ENCODE measurements around the gene ELAVL2. TPM values are rescaled to one million over a fixed set of nuclear protein-coding genes. Genes with fewer than 3 reads are reported as not detected.

The ELAVL2 gene
- total RNA-seq, 1 donor from 2014 or later: 0.37 TPM

GRCh38 chr9:23733495-23734078 lies 92.5 kb downstream of the ELAVL2 start:
- Mint-ChIP-seq H3K36me3 (ENCODE audit: low read depth) (no peaks in the 10 kb centered on the region), H3K4me1 (ENCODE audit: low read depth) (no peaks in the 10 kb centered on the region), H3K27ac (ENCODE audit: unreplicated experiment) (no peak overlapping the region), H3K27me3 (ENCODE audit: low read depth) (no peaks in the 10 kb centered on the region), H3K9me3 (ENCODE audit: low read depth) (peaks cover 4% of the 10 kb centered on the region), H3K4me3 (ENCODE audit: unreplicated experiment) (no peak overlapping the region)
- no peak for TF ChIP-seq CTCF (IDR thresholded peaks at IDR 0.05)
- no peak for DNase-seq (ENCODE audit: low spot score)

- H3K27me3 Mint-ChIP-seq (ENCODE audit: low read depth): no peaks in the 10 kb centered on the region
- no peaks in the 10 kb centered on the region for H3K4me1 Mint-ChIP-seq (ENCODE audit: low read depth)
- H3K27ac Mint-ChIP-seq (ENCODE audit: unreplicated experiment): no peak overlapping the region
- H3K4me3 Mint-ChIP-seq (ENCODE audit: unreplicated experiment): no peak overlapping the region
- no peak for TF ChIP-seq CTCF (IDR thresholded peaks at IDR 0.05)
- H3K9me3 Mint-ChIP-seq (ENCODE audit: low read depth): peaks cover 4% of the 10 kb centered on the region
- no peaks in the 10 kb centered on the region for H3K36me3 Mint-ChIP-seq (ENCODE audit: low read depth)
- DNase-seq (ENCODE audit: low spot score): no peak
Observed at GRCh38 chr9:23731353-23731752, 94.7 kb downstream of the ELAVL2 start.

GRCh38 chr9:23730364-23730763 lies 95.7 kb downstream of the ELAVL2 start:
- no peaks in the 10 kb centered on the region for H3K4me1 Mint-ChIP-seq (ENCODE audit: low read depth)
- no peak for DNase-seq (ENCODE audit: low spot score)
- no peaks in the 10 kb centered on the region for H3K27me3 Mint-ChIP-seq (ENCODE audit: low read depth)
- no peak for TF ChIP-seq CTCF (IDR thresholded peaks at IDR 0.05)
- no peaks in the 10 kb centered on the region for H3K36me3 Mint-ChIP-seq (ENCODE audit: low read depth)
- H3K27ac Mint-ChIP-seq (ENCODE audit: unreplicated experiment): no peak overlapping the region
- H3K9me3 Mint-ChIP-seq (ENCODE audit: low read depth): peaks cover 4% of the 10 kb centered on the region
- no peak overlapping the region for H3K4me3 Mint-ChIP-seq (ENCODE audit: unreplicated experiment)

- DNase-seq (ENCODE audit: low spot score): no peak
- no peaks in the 10 kb centered on the region for H3K4me1 Mint-ChIP-seq (ENCODE audit: low read depth)
- no peak for TF ChIP-seq CTCF (IDR thresholded peaks at IDR 0.05)
- H3K36me3 Mint-ChIP-seq (ENCODE audit: low read depth): no peaks in the 10 kb centered on the region
- H3K27ac Mint-ChIP-seq (ENCODE audit: unreplicated experiment): no peak overlapping the region
- H3K9me3 Mint-ChIP-seq (ENCODE audit: low read depth): peaks cover 6% of the 10 kb centered on the region
- H3K27me3 Mint-ChIP-seq (ENCODE audit: low read depth): no peaks in the 10 kb centered on the region
- no peak overlapping the region for H3K4me3 Mint-ChIP-seq (ENCODE audit: unreplicated experiment)
Observed at GRCh38 chr9:23728736-23729135, 97.3 kb downstream of the ELAVL2 start.

- Mint-ChIP-seq H3K9me3 (ENCODE audit: low read depth) (peaks cover 4% of the 10 kb centered on the region), H3K4me3 (ENCODE audit: unreplicated experiment) (no peak overlapping the region), H3K4me1 (ENCODE audit: low read depth) (no peaks in the 10 kb centered on the region), H3K36me3 (ENCODE audit: low read depth) (no peaks in the 10 kb centered on the region), H3K27me3 (ENCODE audit: low read depth) (no peaks in the 10 kb centered on the region), H3K27ac (ENCODE audit: unreplicated experiment) (no peak overlapping the region)
- no peak for TF ChIP-seq CTCF (IDR thresholded peaks at IDR 0.05)
- no peak for DNase-seq (ENCODE audit: low spot score)
Observed at GRCh38 chr9:23725279-23725946, 100.6 kb downstream of the ELAVL2 start.

Measured in chondrocyte (in vitro differentiated cells).